Skeletal muscle satellite cell (primary cell): Measurements from ENCODE around the gene KIF4A.
"Not testable (repeated sequence)": the region's sequence is repeated elsewhere in the genome, so short reads cannot be mapped to it uniquely, and the experiment has no call there.

Source experiments
- H3K27me3 ChIP-seq: 2 replicates; pipeline ENCODE4 v1.7.0; 2013; ENCODE audit warnings: low read length; ENCODE audit not compliant: control insufficient read depth, insufficient read depth
- H3K36me3 ChIP-seq: 2 replicates; pipeline ENCODE4 v1.7.0; 2013; ENCODE audit warnings: mild to moderate bottlenecking, control low read depth, low read length; ENCODE audit not compliant: insufficient read depth
- H3K4me1 ChIP-seq: 2 replicates; pipeline ENCODE4 v1.7.0; 2013; ENCODE audit warnings: low read length; ENCODE audit not compliant: control insufficient read depth, insufficient read depth
- H3K4me2 ChIP-seq: 2 replicates; pipeline ENCODE4 v1.7.0; 2013; ENCODE audit warnings: mild to moderate bottlenecking, low read length
- H3K4me3 ChIP-seq: 2 replicates; pipeline ENCODE4 v1.7.0; 2013; ENCODE audit warnings: low read length
- H3K9ac ChIP-seq: 2 replicates; pipeline ENCODE4 v1.7.0; 2013; ENCODE audit warnings: mild to moderate bottlenecking, low read depth, low read length, moderate library complexity
- H3K9me3 ChIP-seq: replicated peaks from 2 replicates; pipeline ENCODE4 v1.7.0; 2013; ENCODE audit warnings: mild to moderate bottlenecking, control low read depth, low read length

The KIF4A gene

GRCh38 chrX:70348825-70349224, 58.9 kb downstream of the KIF4A start:
- not testable (repeated sequence) for H3K9ac ChIP-seq, H3K4me2 ChIP-seq, H3K9me3 ChIP-seq, H3K36me3 ChIP-seq, H3K27me3 ChIP-seq, H3K4me1 ChIP-seq, H3K4me3 ChIP-seq

DNA sequence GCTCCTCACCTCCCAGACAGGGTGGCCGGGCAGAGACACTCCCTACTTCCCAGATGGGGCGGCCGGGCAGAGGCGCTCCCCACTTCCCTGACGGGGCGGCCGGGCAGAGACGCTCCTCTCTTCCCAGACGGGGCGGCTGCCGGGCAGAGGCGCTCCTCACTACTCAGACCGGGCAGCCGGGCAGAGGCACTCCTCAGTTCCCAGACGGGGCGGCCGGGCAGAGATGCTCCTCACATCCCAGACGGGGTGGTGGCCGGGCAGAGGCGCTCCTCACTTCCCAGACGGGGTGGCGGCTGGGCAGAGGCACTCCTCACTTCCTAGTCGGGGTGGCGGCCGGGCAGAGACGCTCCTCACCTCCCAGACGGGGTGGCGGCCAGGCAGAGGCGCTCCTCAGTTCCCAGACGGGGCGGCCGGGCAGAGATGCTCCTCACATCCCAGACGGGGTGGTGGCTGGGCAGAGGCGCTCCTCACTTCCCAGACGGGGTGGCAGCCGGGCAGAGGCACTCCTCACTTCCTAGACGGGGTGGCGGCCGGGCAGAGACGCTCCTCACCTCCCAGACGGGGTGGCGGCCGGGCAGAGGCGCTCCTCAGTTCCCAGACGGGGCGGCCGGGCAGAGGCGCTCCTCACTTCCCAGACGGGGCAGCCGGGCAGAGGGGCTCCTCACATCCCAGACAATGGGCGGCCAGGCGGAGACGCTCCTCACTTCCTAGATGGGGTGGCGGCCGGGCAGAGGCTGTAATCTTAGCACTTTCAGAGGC, 59.6 kb downstream of the KIF4A start:
- not testable (repeated sequence) for H3K9ac ChIP-seq, H3K4me3 ChIP-seq, H3K4me2 ChIP-seq, H3K27me3 ChIP-seq, H3K9me3 ChIP-seq, H3K4me1 ChIP-seq, H3K36me3 ChIP-seq

DNA sequence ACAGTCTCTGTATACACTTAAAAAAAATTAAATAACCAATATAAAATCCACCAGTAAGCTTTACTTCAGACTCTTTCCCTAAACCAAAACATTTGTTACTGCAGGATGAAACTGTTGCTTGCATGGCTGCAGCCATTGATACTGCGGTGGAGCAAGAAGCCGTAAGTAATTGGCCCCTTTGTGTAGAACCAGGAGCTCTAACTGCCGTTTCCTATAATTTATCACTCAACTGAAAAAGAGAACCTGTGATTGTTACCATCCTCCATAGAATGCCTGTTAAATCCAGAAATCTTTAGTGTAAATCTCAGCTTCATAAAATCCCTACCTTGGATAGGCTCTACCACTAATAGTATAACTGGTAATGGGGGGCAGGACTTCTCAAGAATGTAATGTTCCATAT, 62.6 kb downstream of the KIF4A start:
- Histone ChIP-seq H3K9me3 (no peaks in the 10 kb centered on the region), H3K4me1 (no peaks in the 10 kb centered on the region), H3K4me3 (no peak overlapping the region), H3K27me3 (no peaks in the 10 kb centered on the region), H3K4me2 (no peak overlapping the region), H3K36me3 (no peaks in the 10 kb centered on the region), H3K9ac (no peak overlapping the region)

DNA sequence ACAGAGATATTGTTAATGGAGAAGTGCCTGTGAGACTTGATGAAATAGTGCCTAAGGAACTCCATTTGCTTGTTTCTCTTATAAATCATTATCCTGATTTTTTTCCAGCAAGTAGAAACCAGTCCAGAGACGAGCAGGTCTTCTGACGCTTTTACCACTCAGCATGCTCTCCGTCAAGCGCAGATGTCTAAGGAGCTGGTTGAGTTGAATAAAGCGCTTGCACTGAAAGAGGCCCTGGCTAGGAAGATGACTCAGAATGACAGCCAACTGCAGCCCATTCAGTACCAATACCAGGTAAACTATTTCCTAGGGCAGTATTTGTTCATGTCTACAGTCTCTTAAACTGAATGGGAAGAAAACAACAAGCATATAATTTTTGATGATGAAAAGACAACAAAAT, 63.6 kb downstream of the KIF4A start:
- Histone ChIP-seq H3K4me2 (no peak overlapping the region), H3K4me3 (no peak overlapping the region), H3K4me1 (no peaks in the 10 kb centered on the region), H3K9ac (no peak overlapping the region), H3K36me3 (no peaks in the 10 kb centered on the region), H3K27me3 (no peaks in the 10 kb centered on the region), H3K9me3 (no peaks in the 10 kb centered on the region)

DNA sequence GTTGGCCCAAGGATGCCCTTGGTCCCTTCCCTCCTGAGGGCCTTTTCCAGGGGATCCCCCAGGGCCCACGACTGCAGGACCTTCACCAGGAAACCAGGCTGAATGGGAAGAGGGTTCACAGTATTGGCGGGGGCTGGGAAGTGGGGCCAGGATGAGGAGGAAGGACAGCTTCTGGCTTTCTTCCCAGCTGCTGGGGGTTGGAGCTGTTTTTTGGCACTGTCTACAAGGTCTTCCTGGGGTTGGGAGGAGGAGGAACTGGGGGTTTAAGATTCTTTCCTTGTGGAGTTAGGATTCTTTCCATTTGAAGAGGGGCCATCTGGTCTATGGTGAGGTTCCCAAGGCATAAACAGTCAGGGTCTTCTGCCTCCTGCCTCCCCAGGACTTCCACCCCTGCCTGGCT, 64.8 kb downstream of the KIF4A start:
- Histone ChIP-seq H3K36me3 (no peaks in the 10 kb centered on the region), H3K4me3 (no peak overlapping the region), H3K9ac (no peak overlapping the region), H3K4me2 (no peak overlapping the region), H3K4me1 (no peaks in the 10 kb centered on the region), H3K9me3 (no peaks in the 10 kb centered on the region), H3K27me3 (no peaks in the 10 kb centered on the region)

GRCh38 chrX:70359458-70359857, 69.6 kb downstream of the KIF4A start:
- no peaks in the 10 kb centered on the region for H3K36me3 ChIP-seq
- no peaks in the 10 kb centered on the region for H3K4me1 ChIP-seq
- H3K9me3 ChIP-seq = no peaks in the 10 kb centered on the region
- no peak overlapping the region for H3K4me3 ChIP-seq
- no peak overlapping the region for H3K9ac ChIP-seq
- no peak overlapping the region for H3K4me2 ChIP-seq
- H3K27me3 ChIP-seq = no peaks in the 10 kb centered on the region

DNA sequence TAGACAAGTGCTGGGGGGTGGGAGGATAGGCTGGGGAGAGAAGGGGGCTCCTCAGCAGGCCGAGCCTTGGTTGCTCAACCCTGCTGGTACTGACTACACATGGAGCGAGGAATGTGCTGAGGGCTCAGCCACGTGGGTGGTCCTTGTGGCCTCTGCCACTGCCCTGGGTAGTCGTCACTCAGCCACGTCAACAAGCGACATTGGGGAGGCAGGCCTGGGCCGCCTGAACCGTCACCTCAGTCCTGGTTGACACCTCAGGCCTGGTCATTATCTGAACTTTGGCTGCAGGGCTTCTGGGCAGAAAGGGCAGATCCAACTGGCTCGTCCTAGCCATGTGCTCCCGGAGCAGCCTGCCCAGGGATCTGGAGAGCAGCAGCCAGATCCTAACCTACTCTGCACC, 70.5 kb downstream of the KIF4A start:
- Histone ChIP-seq H3K9me3 (no peaks in the 10 kb centered on the region), H3K4me3 (no peak overlapping the region), H3K27me3 (no peaks in the 10 kb centered on the region), H3K9ac (no peak overlapping the region), H3K4me2 (no peak overlapping the region), H3K4me1 (no peaks in the 10 kb centered on the region), H3K36me3 (no peaks in the 10 kb centered on the region)

DNA sequence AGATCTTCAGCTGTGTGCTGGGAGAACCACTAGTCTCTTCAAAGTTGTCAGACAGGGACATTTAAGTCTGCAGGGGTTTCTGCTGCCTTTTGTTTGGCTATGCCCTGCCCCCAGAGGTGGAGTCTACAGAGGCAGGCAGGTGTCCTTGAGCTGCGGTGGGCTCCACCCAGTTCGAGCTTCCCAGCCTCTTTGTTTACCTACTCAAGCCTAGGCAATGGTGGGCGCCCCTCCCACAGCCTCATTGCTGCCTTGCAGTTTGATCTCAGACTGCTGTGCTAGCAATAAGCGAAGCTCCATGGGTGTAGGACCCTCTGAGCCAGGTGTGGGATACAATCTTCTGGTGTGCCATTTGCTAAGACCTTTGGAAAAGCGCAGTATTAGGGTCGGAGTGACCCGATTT, 78.8 kb downstream of the KIF4A start:
- H3K36me3 ChIP-seq, H3K4me1 ChIP-seq, H3K27me3 ChIP-seq, H3K4me3 ChIP-seq, H3K9ac ChIP-seq, H3K4me2 ChIP-seq, H3K9me3 ChIP-seq: not testable (repeated sequence)

- H3K4me2 ChIP-seq = no peak overlapping the region
Observed at GRCh38 chrX:70386235-70386634, 96.3 kb downstream of the KIF4A start.

DNA sequence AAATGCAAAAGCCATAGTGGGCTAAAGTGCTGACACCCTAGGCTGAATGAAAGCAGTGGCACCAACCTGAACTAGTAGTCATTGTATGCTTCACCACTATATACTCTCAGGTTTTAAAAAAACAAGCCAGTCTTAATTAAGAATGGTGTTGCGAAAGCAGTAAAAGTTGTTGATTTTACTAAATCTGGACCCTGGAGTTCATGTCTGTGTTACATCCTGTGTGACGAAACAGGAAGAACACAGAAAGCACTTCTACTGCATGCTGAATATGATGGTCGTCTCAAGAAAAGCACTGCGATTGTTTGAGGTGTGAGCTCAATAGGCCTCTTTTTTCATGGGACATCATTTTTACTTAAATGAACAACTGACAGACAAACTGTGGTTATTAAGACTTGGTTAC, 109.0 kb downstream of the KIF4A start:
- no peaks in the 10 kb centered on the region for H3K27me3 ChIP-seq
- no peaks in the 10 kb centered on the region for H3K9me3 ChIP-seq
- peaks cover 4% of the 10 kb centered on the region for H3K4me1 ChIP-seq
- H3K9ac ChIP-seq = no peak overlapping the region
- H3K4me2 ChIP-seq = no peak overlapping the region
- peaks cover 3% of the 10 kb centered on the region for H3K36me3 ChIP-seq
- no peak overlapping the region for H3K4me3 ChIP-seq

More at GRCh38 chrX:70386235-70386634, 96.3 kb downstream of the KIF4A start:
- H3K27me3 ChIP-seq = no peaks in the 10 kb centered on the region
- no peaks in the 10 kb centered on the region for H3K9me3 ChIP-seq
- H3K4me1 ChIP-seq = no peaks in the 10 kb centered on the region
- H3K36me3 ChIP-seq = no peaks in the 10 kb centered on the region
- no peak overlapping the region for H3K9ac ChIP-seq
- H3K4me3 ChIP-seq = no peak overlapping the region

DNA sequence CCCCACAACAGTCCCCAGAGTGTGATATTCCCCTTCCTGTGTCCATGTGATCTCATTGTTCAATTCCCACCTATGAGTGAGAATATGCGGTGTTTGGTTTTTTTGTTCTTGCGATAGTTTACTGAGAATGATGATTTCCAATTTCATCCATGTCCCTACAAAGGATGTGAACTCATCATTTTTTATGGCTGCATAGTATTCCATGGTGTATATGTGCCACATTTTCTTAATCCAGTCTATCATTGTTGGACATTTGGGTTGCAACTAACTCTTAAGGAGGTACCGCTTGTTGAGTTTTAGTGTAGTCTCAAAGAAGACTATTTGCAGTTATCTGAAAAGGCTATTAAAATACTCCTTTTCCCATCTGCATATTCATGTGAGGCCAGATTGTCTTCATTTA, 110.3 kb downstream of the KIF4A start:
- not testable (repeated sequence) for H3K9ac ChIP-seq, H3K4me1 ChIP-seq, H3K4me3 ChIP-seq, H3K4me2 ChIP-seq, H3K27me3 ChIP-seq, H3K9me3 ChIP-seq, H3K36me3 ChIP-seq

DNA sequence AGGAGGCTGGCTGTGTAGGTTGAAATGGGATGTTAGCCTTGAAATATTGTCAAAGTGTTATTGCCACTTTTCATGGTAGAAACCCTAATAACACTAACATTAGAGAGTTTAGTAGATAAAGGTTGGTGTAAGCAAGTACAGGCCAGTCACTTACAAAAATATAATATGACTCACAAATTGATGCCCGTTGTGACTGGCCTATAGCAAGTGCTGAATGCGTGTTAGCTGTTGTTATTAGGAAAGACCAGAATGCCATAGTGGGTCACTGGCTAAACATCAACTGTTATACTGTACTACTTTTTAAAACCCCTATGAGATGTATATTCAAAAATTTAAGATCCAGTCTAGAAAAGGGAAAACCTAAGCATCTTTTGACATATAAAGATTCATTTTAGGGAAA, 112.8 kb downstream of the KIF4A start:
- peaks cover 4% of the 10 kb centered on the region for H3K4me1 ChIP-seq
- no peak overlapping the region for H3K4me3 ChIP-seq
- H3K4me2 ChIP-seq = no peak overlapping the region
- H3K27me3 ChIP-seq = no peaks in the 10 kb centered on the region
- H3K9me3 ChIP-seq = no peaks in the 10 kb centered on the region
- no peaks in the 10 kb centered on the region for H3K36me3 ChIP-seq
- H3K9ac ChIP-seq = no peak overlapping the region
